NOMO-1 (cell line): ENCODE data around the gene ELL2.
A peak's percentile ranks its signal among the peaks of the same experiment; 100 is the strongest.
"Not testable (repeated sequence)": the region's sequence is repeated elsewhere in the genome, so short reads cannot be mapped to it uniquely, and the experiment has no call there.

Experiments
- DNase-seq, 2 experiments: peaks; one replicate each; lab custom pipeline; 2025; ENCODE audit not compliant: unreplicated experiment in 2 of 2; lab: John Stamatoyannopoulos, UW

Gene ELL2

GRCh38 chr5:95864944-95865504, 96.6 kb downstream of the ELL2 start:
- no peak for DNase-seq

GRCh38 chr5:95864456-95864855, 97.2 kb downstream of the ELL2 start:
- no peak for DNase-seq

GRCh38 chr5:95863383-95863757, 98.3 kb downstream of the ELL2 start:
- DNase-seq: peak; percentile 35 to 74

- DNase-seq: no peak
These were observed 98.8 kb downstream of the ELL2 start for GRCh38 chr5:95862671-95863382.

DNA sequence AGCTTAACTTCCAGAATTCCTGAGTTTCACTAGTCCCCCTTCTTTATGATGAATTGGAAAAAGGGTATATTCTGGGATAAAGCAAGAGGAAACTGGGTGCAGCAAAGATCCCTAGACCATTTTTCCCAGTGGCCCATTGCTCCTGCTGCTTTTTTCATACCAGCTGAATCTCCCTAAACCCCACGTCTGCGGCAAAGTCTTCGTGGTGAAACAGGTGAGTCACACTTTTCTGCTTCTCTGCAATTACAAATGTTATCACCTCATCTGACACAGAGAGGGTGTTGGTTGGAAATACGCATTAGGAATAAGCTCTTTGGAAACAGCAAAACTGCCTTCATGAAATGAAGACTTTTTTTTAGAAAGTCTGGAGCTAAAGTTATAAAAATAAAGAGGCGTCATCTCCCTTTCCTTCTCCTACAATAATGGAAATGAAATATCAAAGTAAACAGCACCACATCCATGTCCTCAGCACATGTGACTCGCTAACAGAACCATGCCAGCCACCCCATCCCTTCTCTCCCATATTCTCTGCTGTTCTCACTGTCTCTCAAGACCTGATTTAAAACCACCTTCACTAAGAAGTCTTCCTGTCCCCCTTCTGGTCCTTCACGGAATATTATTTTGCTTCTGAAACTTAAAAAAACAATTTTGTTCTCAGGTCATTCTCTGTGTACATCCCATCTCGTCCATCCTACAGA, 99.6 kb downstream of the ELL2 start:
- peak in 1 of 2 experiments; percentile 13 for DNase-seq

DNA sequence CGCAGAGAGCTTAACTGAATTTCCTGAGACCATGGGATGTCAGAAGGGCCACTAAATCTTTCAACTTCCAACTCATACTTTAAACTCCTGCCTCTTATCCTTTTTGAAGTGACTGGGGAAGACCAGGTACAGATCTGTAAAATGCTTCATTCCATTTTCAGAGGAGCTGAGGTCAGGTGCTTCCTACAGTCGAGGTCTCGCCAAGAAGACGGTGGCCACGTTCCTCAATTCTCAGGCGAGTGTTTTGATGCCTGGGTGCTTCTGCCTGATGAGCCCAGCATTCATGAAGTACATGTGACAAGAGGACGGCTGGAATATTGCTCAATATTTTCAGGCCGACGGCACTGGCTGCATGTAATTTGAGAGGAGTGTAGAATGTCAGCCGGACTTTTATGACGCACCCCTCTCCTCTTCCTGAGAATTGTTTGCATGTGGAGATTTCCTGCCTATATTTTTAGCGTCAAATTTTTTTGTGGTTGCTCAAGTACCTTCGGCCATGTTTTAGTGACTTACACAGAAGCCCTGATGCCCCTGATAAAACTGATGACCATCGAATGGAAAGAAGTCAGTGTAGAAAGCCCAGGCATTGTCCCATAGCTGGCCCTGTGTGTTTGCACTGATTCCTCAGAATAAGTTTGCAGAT, 100.3 kb downstream of the ELL2 start:
- peak; percentile 82 to 84 for DNase-seq

GRCh38 chr5:95859661-95860060, 102.0 kb downstream of the ELL2 start:
- no peak for DNase-seq

DNA sequence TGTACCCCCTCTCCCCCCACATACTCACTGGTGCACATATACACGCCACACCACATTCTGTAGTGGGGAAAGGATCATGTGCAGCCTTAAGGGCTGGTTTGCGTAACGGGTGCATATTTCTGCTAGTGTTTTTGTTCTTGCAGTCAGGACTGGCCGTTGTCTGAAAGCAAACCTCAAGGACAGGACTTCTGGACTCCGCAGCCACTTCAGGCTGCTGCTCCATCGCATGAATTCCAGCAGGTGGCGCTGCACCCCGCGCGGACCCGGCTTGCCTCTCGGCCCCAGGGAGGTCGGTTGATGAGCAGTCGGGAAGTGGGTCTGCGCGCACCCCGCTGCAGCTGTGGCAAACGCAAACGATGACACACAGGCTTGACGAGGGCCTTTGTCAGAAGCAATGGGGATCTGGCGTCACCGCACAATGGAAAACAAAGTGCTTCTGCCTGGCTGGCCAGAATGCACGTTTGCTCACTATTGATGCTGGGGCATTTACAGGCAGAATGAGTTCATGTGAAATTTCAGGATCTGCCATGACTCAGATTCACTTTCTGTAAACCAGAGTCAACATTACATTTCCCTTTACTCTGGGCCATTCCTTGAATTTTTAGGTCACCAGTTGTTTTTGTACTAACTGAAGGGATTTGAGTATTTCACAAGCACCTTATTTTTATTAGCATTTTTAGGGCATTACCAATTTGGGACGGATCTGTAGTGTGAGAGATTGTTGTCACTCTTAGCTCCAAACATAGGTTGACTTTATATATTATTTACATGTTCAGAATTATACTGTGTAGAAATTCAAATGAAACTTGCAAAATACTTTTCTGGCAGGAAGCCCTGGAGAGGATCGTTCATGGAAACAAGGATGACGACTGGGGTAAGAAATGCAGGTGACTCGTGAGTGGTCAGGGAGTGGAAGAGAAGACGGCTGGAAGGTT, 102.7 kb downstream of the ELL2 start:
- DNase-seq: peak; percentile 77 to 88

- no peak for DNase-seq
These were observed 103.6 kb downstream of the ELL2 start for GRCh38 chr5:95858023-95858461.

GRCh38 chr5:95857185-95857945, 104.3 kb downstream of the ELL2 start:
- no peak for DNase-seq

GRCh38 chr5:95856501-95856981, 105.1 kb downstream of the ELL2 start:
- DNase-seq: no peak

DNA sequence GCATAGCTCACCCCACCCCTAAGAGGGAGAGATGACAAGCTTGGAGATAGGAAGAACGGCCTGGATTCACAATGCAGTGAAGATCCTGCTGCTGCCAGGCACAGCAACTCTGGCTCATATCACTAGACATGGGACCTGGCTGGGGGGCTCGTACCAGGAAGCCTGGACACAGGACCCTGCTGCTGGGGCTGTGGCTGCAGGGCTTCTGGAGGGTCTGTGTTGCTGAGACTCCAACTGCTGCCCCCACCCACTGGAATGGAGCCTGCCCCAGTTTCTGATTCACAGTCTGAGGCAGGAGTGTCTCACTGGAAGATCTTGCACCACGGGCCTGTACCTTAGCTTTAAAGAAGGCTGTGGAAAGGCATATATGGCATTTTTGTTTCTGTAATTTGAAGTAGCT, 108.2 kb downstream of the ELL2 start:
- no peak for DNase-seq

DNA sequence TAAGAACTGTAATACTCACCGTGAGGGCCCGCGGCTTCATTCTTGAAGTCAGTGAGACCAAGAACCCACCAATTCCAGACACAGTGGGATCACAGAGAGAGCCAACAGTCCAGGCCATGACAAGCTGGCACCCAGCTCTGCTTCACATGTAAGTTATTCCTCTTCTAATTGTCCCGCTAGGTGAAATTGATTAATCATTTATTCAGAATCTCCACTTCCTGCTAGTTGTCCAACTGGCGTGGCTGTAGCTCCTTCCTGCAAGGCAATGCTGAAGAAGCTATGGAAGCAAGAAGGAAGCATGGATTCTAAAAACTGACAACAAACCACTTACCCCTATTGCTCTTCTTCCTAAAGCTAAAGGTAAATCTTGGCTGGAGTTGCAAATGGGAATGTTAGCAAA, 109.1 kb downstream of the ELL2 start:
- DNase-seq: no peak

DNA sequence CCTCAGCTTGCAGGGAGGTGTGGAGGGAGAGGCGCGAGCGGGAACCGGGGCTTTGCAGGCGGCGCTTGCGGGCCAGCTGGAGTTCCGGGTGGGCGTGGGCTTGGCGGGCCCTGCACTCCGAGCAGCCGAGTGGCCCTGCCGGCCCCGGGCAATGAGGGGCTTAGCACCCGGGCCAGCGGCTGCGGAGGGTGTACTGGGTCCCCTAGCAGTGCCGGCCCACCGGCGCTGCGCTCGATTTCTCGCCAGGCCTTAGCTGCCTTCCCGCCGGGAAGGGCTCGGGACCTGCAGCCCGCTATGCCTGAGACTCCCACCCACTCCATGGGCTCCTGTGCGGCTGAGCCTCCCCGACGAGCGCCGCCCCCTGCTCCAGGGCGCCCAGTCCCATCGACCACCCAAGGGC, 110.5 kb downstream of the ELL2 start:
- not testable (repeated sequence) for DNase-seq

DNA sequence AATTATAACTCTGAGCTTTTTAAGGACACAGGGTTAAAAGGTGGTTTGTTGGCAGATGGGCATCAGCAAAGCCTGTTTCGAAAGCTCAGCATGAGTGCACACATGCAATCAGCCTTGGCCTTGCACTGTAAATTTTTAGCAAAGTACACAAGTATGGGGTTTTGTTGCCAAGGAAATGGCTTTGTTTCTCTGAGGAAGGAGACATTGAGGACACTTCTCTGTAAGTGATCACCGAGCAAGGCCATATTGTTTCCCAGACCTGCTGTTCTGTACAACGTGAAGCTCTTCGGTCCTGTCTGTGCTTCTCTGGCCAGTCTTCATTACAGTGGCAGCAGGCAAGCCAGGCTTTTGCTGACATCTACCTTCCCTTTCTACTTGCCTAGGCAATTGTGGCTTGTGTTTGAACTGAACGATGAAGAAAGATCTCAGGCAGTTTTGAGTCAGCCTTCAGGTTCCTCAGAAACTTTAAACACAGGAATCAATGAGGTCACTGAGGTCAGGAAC, 111.2 kb downstream of the ELL2 start:
- peak in 1 of 2 experiments; percentile 10 for DNase-seq

GRCh38 chr5:95848701-95849100, 113.0 kb downstream of the ELL2 start:
- DNase-seq: no peak

GRCh38 chr5:95847261-95847592, 114.4 kb downstream of the ELL2 start:
- DNase-seq: no peak

DNA sequence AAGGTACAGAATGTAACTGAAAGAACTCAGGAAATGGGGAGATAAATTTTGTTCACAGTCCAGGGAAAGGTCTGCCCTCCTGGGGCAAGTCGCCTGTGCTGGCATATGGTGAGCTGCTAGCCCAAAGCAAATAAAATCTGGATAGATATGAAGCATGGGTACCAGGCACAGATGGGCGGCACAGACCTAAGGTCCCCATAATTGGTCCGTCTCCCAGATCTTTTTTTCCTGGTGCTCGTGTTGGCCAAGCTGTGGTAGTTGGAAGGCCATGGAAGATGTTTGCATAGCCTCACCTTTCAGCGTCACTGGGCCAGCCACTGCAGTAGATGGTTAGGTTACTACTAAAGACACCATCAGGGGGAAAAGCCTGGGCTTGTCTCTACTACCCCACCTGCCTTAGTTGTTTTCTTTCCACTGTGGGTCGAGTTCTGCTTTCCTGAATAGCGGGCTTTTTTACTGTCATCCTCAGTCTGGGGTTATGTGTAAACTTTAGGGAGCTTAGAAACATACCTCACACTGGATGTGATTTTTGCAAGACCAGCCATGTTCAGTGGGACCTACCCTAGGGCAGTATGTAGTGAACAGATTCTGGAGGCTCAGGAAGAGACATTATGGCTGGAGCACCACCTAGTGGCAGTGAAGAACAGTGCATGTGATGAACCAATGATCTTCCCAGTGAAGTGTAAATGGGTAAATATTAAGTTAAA, 114.9 kb downstream of the ELL2 start:
- peak; percentile 33 to 65 for DNase-seq

DNA sequence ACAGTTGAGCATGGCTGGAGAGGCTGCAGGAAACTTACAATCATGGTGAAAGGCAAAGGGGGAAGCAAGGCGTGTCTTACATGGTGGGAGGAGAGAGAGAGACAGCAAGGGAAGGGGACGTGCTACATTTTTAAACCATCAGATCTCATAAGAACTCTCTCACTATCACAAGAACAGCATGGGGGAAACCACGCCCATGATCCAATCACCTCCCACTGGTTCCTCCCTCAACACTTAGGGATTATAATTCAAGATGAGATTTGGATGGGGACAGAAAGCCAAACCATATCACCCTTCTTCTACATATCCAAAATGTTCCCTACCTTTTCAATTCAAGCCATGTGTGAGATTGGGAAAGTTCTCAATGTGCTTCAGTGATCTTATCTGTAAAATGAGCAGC, 116.3 kb downstream of the ELL2 start:
- DNase-seq: no peak
